HCT116 (cell line): ENCODE results near the gene ITIH4. TPM values are rescaled to one million over a fixed set of nuclear protein-coding genes. Genes with fewer than 3 reads are reported as not detected.

ENCODE experiments used
- ATAC-seq: fragments of 200-7000 bp; cut with Tn5 transposase; 2 replicates; pipeline ENCODE4 v1.9.1; 2020; ENCODE audit warnings: mild to moderate bottlenecking, moderate library complexity
- BruUV-seq: library from RNA; stranded (reverse); fragments of 400-500 nt; replicated peaks from 2 replicates; lab custom pipeline; 2021; lab: Mats Ljungman, UMichigan
- CTCF ChIA-PET: fragments of 300-600 bp; sonication (Branson Sonifier 250); formaldehyde crosslinking; loops from one replicate; lab custom pipeline; 2021; ENCODE audit warnings: antibody characterized with exemption; lab: Charles Lee
- POLR2A ChIA-PET: fragments of 300-600, 350-600 bp; sonication (Branson Sonifier 250); formaldehyde crosslinking; loops from one replicate; lab custom pipeline; 2021; ENCODE audit warnings: antibody characterized with exemption; lab: Charles Lee
- RAD21 ChIA-PET, 2 experiments: fragments of 300-600 bp; sonication (Branson Sonifier 250); formaldehyde crosslinking; loops; one replicate each; lab custom pipeline; 2023; ENCODE audit warnings: low total read pairs in 2 of 2; ENCODE audit not compliant: uncharacterized antibody in 2 of 2, unreplicated experiment in 2 of 2, low non-redundant PET in 1 of 2; lab: Charles Lee
- DNase-seq: peaks from one replicate; pipeline ENCODE4 v3.0.0-alpha.2; 2010; ENCODE audit warnings: low read depth, low spot score
- H2AFZ ChIP-seq: fragments of 200-600 bp; shearing (Covaris generic), sonication (generic); 2 replicates; pipeline ENCODE4 v1.6.1; 2017; ENCODE audit warnings: low read depth, mixed run types, mixed read lengths, antibody characterized with exemption, low read length; ENCODE audit not compliant: poor library complexity, severe bottlenecking
- H3K27ac ChIP-seq: 2 replicates; pipeline ENCODE4 v1.5.1; 2012; ENCODE audit warnings: low read depth, low read length
- H3K27me3 ChIP-seq: fragments of 200-600 bp; sonication (generic); 2 replicates; pipeline ENCODE4 v1.6.1; 2016; ENCODE audit warnings: mixed run types, low read length, mixed read lengths; ENCODE audit not compliant: insufficient read depth
- H3K36me3 ChIP-seq, 2 experiments: fragments of 200-500 bp in 1 of 2; fragments of 200-600 bp in 1 of 2; sonication (Bioruptor generic) in 1 of 2; sonication (generic) in 1 of 2; 2 replicates each; pipeline versions ENCODE4 v1.5.1 to v1.6.1; 2014 to 2016; ENCODE audit warnings: low read length in 2 of 2, inconsistent platforms in 1 of 2, mixed read lengths in 1 of 2, mixed run types in 1 of 2; ENCODE audit not compliant: insufficient read depth in 2 of 2, control insufficient read depth in 1 of 2
- H3K4me1 ChIP-seq, 2 experiments: fragments of 200-600 bp in 1 of 2; sonication (generic) in 1 of 2; 2 replicates each; pipeline versions ENCODE4 v1.5.1 to v1.6.1; 2012 to 2017; ENCODE audit warnings: low read length in 2 of 2, inconsistent platforms in 1 of 2, mild to moderate bottlenecking in 1 of 2, mixed read lengths in 1 of 2, mixed run types in 1 of 2, moderate library complexity in 1 of 2; ENCODE audit not compliant: insufficient read depth in 2 of 2, control insufficient read depth in 1 of 2
- H3K4me2 ChIP-seq: fragments of 200-600 bp; sonication (generic); 2 replicates; pipeline ENCODE4 v1.6.1; 2017; ENCODE audit warnings: mixed run types, low read length, mixed read lengths
- H3K4me3 ChIP-seq, 2 experiments: fragments of 200-600 bp in 1 of 2; sonication (generic) in 1 of 2; replicated peaks in 1 of 2; 2 replicates each; pipeline ENCODE4 v1.5.1; 2011 to 2016; ENCODE audit warnings: low read length in 2 of 2, control low read depth in 1 of 2, low read depth in 1 of 2, mild to moderate bottlenecking in 1 of 2, mixed read lengths in 1 of 2, mixed run types in 1 of 2
- H3K79me2 ChIP-seq: fragments of 200-600 bp; sonication (generic); 2 replicates; pipeline ENCODE4 v1.6.1; 2017; ENCODE audit warnings: mild to moderate bottlenecking, mixed run types, low read length, moderate library complexity, mixed read lengths; ENCODE audit not compliant: insufficient read depth
- H3K9ac ChIP-seq: fragments of 200-600 bp; sonication (generic); 2 replicates; pipeline ENCODE4 v1.6.1; 2016; ENCODE audit warnings: low read length, mixed read lengths
- H3K9me2 ChIP-seq: fragments of 200-600 bp; sonication (generic), shearing (Covaris generic); 2 replicates; pipeline ENCODE4 v1.6.1; 2017; ENCODE audit warnings: mixed run types, mild to moderate bottlenecking, moderate library complexity; ENCODE audit not compliant: insufficient read depth
- H3K9me3 ChIP-seq, 2 experiments: fragments of 200-500 bp in 1 of 2; fragments of 200-600 bp in 1 of 2; sonication (Bioruptor generic) in 1 of 2; sonication (generic) in 1 of 2; 2 replicates each; pipeline ENCODE4 v1.6.1; 2014 to 2017; ENCODE audit warnings: low read length in 2 of 2, mixed read lengths in 2 of 2, inconsistent platforms in 1 of 2, low read depth in 1 of 2, mild to moderate bottlenecking in 1 of 2, mixed run types in 1 of 2, moderate library complexity in 1 of 2; ENCODE audit not compliant: control insufficient read depth in 1 of 2, insufficient read depth in 1 of 2
- H4K20me1 ChIP-seq: fragments of 200-600 bp; sonication (generic), shearing (Covaris generic); 2 replicates; pipeline ENCODE4 v1.6.1; 2017; ENCODE audit warnings: mixed run types, mild to moderate bottlenecking, moderate library complexity; ENCODE audit not compliant: insufficient read depth
- ELF1 ChIP-seq: IDR thresholded peaks from 2 replicates; pipeline ENCODE4 v1.6.1; 2012; ENCODE audit warnings: low read depth, borderline replicate concordance
- TCF7L2 ChIP-seq: IDR thresholded peaks from 2 replicates; pipeline ENCODE4 v1.7.0; 2011; ENCODE audit warnings: borderline replicate concordance, inconsistent platforms; ENCODE audit not compliant: insufficient read depth, insufficient read length; ENCODE audit errors: extremely low read depth
- ZBTB33 ChIP-seq: IDR thresholded peaks from 2 replicates; pipeline ENCODE4 v1.6.1; 2011; ENCODE audit warnings: mild to moderate bottlenecking, low read length, moderate library complexity; ENCODE audit not compliant: insufficient replicate concordance; ENCODE audit errors: extremely low read depth
- intact Hi-C: fragments of 100-400 bp; cut with micrococcal nuclease; formaldehyde crosslinking; loops from 2 replicates; pipeline ENCODE4 v1.10.0; 2022
- total RNA-seq: library from RNA; stranded (reverse); gene quantifications from one replicate; pipeline ENCODE4 v1.2.1, GENCODE V29; 2021; ENCODE audit not compliant: unreplicated experiment
- TF ChIP-seq, protein P1 (sequence below), 3 experiments: fragments of 200-600 bp in 1 of 3; sonication (generic) in 1 of 3; IDR thresholded peaks in 2 of 3; conservative IDR thresholded peaks in 1 of 3; 2 replicates each; pipeline ENCODE4 v1.5.1; 2012 to 2017; ENCODE audit warnings: low read depth in 2 of 3, low read length in 2 of 3, antibody characterized with exemption in 1 of 3, borderline replicate concordance in 1 of 3, control low read depth in 1 of 3, mild to moderate bottlenecking in 1 of 3, mixed read lengths in 1 of 3, mixed run types in 1 of 3, moderate library complexity in 1 of 3; ENCODE audit not compliant: insufficient read depth in 1 of 3

Gene ITIH4
- total RNA-seq, 1 experiment from 2014 or later = 4.1 TPM

DNA sequence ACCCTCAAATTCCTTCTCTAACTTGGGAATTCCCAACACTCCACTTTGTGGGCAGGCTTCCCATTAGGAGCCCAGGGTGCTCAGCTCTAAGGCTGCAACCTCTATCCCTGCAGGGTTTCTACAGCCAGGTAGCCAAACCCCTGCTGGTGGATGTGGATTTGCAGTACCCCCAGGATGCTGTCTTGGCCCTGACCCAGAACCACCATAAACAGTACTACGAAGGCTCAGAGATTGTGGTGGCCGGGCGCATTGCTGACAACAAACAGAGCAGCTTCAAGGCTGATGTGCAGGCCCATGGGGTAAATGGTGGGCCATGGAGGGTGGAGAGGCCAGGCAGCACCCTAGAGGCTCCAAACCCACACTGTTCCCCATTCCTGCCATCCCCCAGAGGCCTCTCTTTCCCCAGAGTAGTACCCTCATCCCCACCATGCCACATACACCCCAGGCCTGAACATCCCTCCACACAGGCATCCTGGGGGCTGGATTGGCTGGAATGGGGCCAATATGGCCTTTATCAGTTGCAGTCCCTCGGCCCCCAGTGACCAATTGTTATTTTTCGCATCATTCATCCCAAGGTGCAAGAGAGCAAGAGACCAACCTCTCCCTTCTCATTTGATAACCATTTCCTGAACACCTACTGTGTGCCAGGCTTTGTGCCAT is 45.4 kb downstream of the ITIH4 start:
- Histone ChIP-seq H3K36me3 (no peaks in the 10 kb centered on the region), H3K4me3 (no peak overlapping the region), H3K27me3 (peaks cover 30% of the 10 kb centered on the region), H4K20me1 (no peaks in the 10 kb centered on the region), H3K79me2 (no peaks in the 10 kb centered on the region), H3K4me2 (no peak overlapping the region), H3K9ac (no peak overlapping the region), H3K9me2 (no peaks in the 10 kb centered on the region), H3K4me1 (no peaks in the 10 kb centered on the region), H3K27ac (no peak overlapping the region), H2AFZ (no peak overlapping the region), H3K9me3 (no peaks in the 10 kb centered on the region)
- intact Hi-C loops = no loop called here
- TF ChIP-seq ZBTB33 (no peak), ELF1 (no peak), TCF7L2 (no peak)
- TF ChIP-seq, protein P1, sequence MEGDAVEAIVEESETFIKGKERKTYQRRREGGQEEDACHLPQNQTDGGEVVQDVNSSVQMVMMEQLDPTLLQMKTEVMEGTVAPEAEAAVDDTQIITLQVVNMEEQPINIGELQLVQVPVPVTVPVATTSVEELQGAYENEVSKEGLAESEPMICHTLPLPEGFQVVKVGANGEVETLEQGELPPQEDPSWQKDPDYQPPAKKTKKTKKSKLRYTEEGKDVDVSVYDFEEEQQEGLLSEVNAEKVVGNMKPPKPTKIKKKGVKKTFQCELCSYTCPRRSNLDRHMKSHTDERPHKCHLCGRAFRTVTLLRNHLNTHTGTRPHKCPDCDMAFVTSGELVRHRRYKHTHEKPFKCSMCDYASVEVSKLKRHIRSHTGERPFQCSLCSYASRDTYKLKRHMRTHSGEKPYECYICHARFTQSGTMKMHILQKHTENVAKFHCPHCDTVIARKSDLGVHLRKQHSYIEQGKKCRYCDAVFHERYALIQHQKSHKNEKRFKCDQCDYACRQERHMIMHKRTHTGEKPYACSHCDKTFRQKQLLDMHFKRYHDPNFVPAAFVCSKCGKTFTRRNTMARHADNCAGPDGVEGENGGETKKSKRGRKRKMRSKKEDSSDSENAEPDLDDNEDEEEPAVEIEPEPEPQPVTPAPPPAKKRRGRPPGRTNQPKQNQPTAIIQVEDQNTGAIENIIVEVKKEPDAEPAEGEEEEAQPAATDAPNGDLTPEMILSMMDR (IDR thresholded peaks at IDR 0.05 in 2 of 3, conservative IDR thresholded peaks at IDR 0.05 in 1 of 3; ENCODE audit: borderline replicate concordance in 1 of 3, insufficient read depth in 1 of 3, low read depth in 2 of 3, low read length in 2 of 3) = no peak
- BruUV-seq = no TSS peak
- ATAC-seq (no peak), DNase-seq (no peak)
- POLR2A ChIA-PET = no interaction called here
- CTCF ChIA-PET = no interaction called here
- RAD21 ChIA-PET = no interaction called here
